ENCODE measurements around the gene TRAPPC13. TPM values are rescaled to one million over a fixed set of nuclear protein-coding genes. Genes with fewer than 3 reads are reported as not detected.
"Not testable (repeated sequence)": the region's sequence is repeated elsewhere in the genome, so short reads cannot be mapped to it uniquely, and the experiment has no call there.

TRAPPC13 gene
- total and polyA plus RNA-seq, 7 donors, result 10.8 to 19.6 (median 12.7) TPM

- Histone ChIP-seq H3K4me3 (no peak overlapping the region), H3K36me3 (ENCODE audit: insufficient read depth in 1 of 2, low read depth in 1 of 2) (peaks cover 14 to 100% of the 10 kb centered on the region in 2 donors), H3K9me3 (no peaks in the 10 kb centered on the region), H3K4me1 (no peaks in the 10 kb centered on the region), H3K27me3 (ENCODE audit: insufficient read depth in 3 of 3, low read length in 2 of 3) (no peaks in the 10 kb centered on the region), H3K27ac (no peak overlapping the region)
- TF ChIP-seq, protein P1, sequence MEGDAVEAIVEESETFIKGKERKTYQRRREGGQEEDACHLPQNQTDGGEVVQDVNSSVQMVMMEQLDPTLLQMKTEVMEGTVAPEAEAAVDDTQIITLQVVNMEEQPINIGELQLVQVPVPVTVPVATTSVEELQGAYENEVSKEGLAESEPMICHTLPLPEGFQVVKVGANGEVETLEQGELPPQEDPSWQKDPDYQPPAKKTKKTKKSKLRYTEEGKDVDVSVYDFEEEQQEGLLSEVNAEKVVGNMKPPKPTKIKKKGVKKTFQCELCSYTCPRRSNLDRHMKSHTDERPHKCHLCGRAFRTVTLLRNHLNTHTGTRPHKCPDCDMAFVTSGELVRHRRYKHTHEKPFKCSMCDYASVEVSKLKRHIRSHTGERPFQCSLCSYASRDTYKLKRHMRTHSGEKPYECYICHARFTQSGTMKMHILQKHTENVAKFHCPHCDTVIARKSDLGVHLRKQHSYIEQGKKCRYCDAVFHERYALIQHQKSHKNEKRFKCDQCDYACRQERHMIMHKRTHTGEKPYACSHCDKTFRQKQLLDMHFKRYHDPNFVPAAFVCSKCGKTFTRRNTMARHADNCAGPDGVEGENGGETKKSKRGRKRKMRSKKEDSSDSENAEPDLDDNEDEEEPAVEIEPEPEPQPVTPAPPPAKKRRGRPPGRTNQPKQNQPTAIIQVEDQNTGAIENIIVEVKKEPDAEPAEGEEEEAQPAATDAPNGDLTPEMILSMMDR (IDR thresholded peaks at IDR 0.05), result no peak
- intact Hi-C loops (cut with DNase I), result no loop called here
- ATAC-seq (no peak), DNase-seq (no peak)
- 82 to 90% (median 83%) methylated on average over 3 of the region's 3 CpGs for WGBS, 3 donors
These were observed 13.3 kb upstream of the TRAPPC13 start for GRCh38 chr5:65611524-65611923.

GRCh38 chr5:65612298-65612907 is 12.4 kb upstream of the TRAPPC13 start:
- DNase-seq (no peak), ATAC-seq (no peak)
- Histone ChIP-seq H3K4me1 (no peaks in the 10 kb centered on the region), H3K4me3 (no peak overlapping the region), H3K36me3 (ENCODE audit: insufficient read depth in 1 of 2, low read depth in 1 of 2) (peaks cover 14 to 100% of the 10 kb centered on the region in 2 donors), H3K27me3 (ENCODE audit: insufficient read depth in 3 of 3, low read length in 2 of 3) (no peaks in the 10 kb centered on the region), H3K27ac (no peak overlapping the region), H3K9me3 (no peaks in the 10 kb centered on the region)
- 87 to 92% (median 88%) methylated on average over 4 of the region's 4 CpGs for WGBS, 3 donors
- TF ChIP-seq, protein P1 (IDR thresholded peaks at IDR 0.05), result no peak
- intact Hi-C loops (cut with DNase I), result no loop called here

DNA sequence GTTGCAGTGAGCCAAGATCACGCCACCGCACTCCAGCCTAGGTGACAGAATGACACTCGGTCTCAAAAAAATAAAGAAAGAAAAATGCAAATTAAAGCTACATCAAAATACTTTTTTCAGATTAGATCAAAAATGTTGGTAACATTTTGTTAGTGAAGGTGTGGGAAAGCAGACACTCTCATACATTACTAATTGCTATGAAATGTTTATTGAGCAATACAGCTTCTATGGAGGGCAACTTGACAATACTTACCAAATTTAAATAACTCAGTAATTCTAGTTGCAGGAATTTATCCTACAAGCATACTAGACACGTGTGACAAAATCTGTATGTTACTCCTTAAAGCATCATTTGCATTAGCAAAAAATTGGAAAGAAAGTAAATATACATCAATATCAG is 4.8 kb upstream of the TRAPPC13 start:
- Histone ChIP-seq H3K9me3 (no peaks in the 10 kb centered on the region), H3K27ac (no peak overlapping the region), H3K27me3 (ENCODE audit: insufficient read depth in 3 of 3, low read length in 2 of 3) (no peaks in the 10 kb centered on the region), H3K4me1 (peaks cover 35% of the 10 kb centered on the region), H3K36me3 (ENCODE audit: insufficient read depth in 1 of 2, low read depth in 1 of 2) (peaks cover 0 to 25% of the 10 kb centered on the region in 2 donors), H3K4me3 (no peak overlapping the region)
- intact Hi-C loops (cut with DNase I), result loop anchor here in 1 of 2 donors (10.0 kb wide), 1 partner anchor 525 kb away; the partner anchor contains the start of gene SREK1
- TF ChIP-seq, protein P1 (IDR thresholded peaks at IDR 0.05), result no peak
- no peak for ATAC-seq
- 84 to 88% (median 88%) methylated on average over 4 of the region's 4 CpGs for WGBS, 3 donors
- no peak for DNase-seq

GRCh38 chr5:65621961-65622360 is 2.9 kb upstream of the TRAPPC13 start:
- not testable (repeated sequence) for ATAC-seq; H3K27ac ChIP-seq; H3K27me3 ChIP-seq (ENCODE audit: insufficient read depth in 3 of 3, low read length in 2 of 3); H3K36me3 ChIP-seq (ENCODE audit: insufficient read depth in 1 of 2, low read depth in 1 of 2); DNase-seq; H3K9me3 ChIP-seq
- intact Hi-C loops (cut with DNase I), result loop anchor here in 1 of 2 donors (10.0 kb wide), 1 partner anchor 523 kb away; the partner anchor contains the start of gene SREK1
- 71 to 77% (median 76%) methylated on average over 4 of the region's 4 CpGs for whole genome bisulfite sequencing, 3 donors
- peak overlapping the region; percentile 11 for H3K4me3 ChIP-seq
- H3K4me1 ChIP-seq, result peaks cover 49% of the 10 kb centered on the region

DNA sequence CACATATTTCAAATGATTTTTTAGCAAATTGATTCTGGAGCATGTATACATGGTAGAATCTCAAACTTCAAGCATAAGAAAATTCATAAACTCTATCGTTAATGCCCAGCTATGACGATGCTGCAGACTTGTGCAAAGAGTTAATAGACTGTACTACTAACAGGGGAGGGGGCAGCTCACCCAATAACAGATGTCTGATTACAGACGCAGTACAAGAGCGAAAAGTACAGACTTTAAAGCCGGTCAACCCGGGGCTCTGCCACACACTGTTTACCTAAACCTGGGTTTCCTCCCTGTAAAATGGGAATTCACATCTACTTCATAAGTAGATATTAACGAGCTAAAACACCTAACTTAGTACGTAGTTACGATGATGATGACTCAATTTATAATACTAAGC is 1.3 kb upstream of the TRAPPC13 start:
- WGBS, 3 donors, result 3 to 7% (median 4%) methylated on average over 9 of the region's 9 CpGs
- no peak for ATAC-seq
- intact Hi-C loops (cut with DNase I), result loop anchor here in 1 of 2 donors (10.0 kb wide), 1 partner anchor 521 kb away; the partner anchor contains the start of gene SREK1
- no peaks in the 10 kb centered on the region for H3K36me3 ChIP-seq (ENCODE audit: insufficient read depth in 1 of 2, low read depth in 1 of 2)
- peak overlapping the region; percentile 86 for H3K4me3 ChIP-seq
- no peaks in the 10 kb centered on the region for H3K9me3 ChIP-seq
- no peaks in the 10 kb centered on the region for H3K27me3 ChIP-seq (ENCODE audit: insufficient read depth in 3 of 3, low read length in 2 of 3)
- H3K27ac ChIP-seq, result peak overlapping the region; percentile 88
- no peak for DNase-seq
- H3K4me1 ChIP-seq, result peaks cover 46% of the 10 kb centered on the region
- TF ChIP-seq, protein P1 (IDR thresholded peaks at IDR 0.05), result no peak
